HEK293 (cell line): Measurements from ENCODE around the gene KRTAP10-6.

Source experiments
- CTCF ChIA-PET: fragments of 350-600 bp; formaldehyde crosslinking; extraction: SDS; loops from one replicate; lab custom pipeline; 2021; ENCODE audit warnings: antibody characterized with exemption; lab: Yijun Ruan, JAX
- POLR2A ChIA-PET: fragments of 300-600 bp; formaldehyde crosslinking; extraction: SDS; loops from one replicate; lab custom pipeline; 2020; ENCODE audit warnings: antibody characterized with exemption, inconsistent platforms; lab: Yijun Ruan, JAX
- H3K27ac ChIP-seq: fragments of 200-500 bp; sonication (Bioruptor generic); 2 replicates; pipeline ENCODE4 v1.5.1; 2014; ENCODE audit warnings: low read depth, low read length, control low read depth, inconsistent platforms; ENCODE audit errors: extremely low read depth
- H3K36me3 ChIP-seq, 2 experiments: fragments of 200-500 bp in 1 of 2; sonication (Bioruptor generic) in 1 of 2; 1 replicate in 1 of 2; 2 replicates in 1 of 2; pipeline ENCODE4 v1.5.1; 2014 to 2017; ENCODE audit warnings: inconsistent platforms in 2 of 2, low read length in 2 of 2; ENCODE audit not compliant: control insufficient read depth in 2 of 2, insufficient read depth in 1 of 2
- H3K4me1 ChIP-seq: fragments of 200-500 bp; sonication (Bioruptor generic); 2 replicates; pipeline ENCODE4 v1.5.1; 2014; ENCODE audit warnings: mild to moderate bottlenecking, low read length, inconsistent platforms; ENCODE audit not compliant: control insufficient read depth, insufficient read depth
- H3K4me3 ChIP-seq: 2 replicates; pipeline ENCODE4 v1.5.1; 2011; ENCODE audit warnings: low read depth, mild to moderate bottlenecking, control low read depth, low read length, moderate library complexity
- H3K9me3 ChIP-seq: fragments of 200-500 bp; sonication (Bioruptor generic); 2 replicates; pipeline ENCODE4 v1.5.1; 2014; ENCODE audit warnings: low read depth, low read length, inconsistent platforms; ENCODE audit not compliant: control insufficient read depth, insufficient read depth
- BCL6B ChIP-seq: fragments of 450-650 bp; formaldehyde crosslinking; IDR thresholded peaks from 2 replicates; pipeline ENCODE4 v1.5.1; 2017; ENCODE audit warnings: missing biosample characterization, missing genetic modification characterization
- KLF1 ChIP-seq: fragments of 450-650 bp; formaldehyde crosslinking; IDR thresholded peaks from 2 replicates; pipeline ENCODE4 v1.5.1; 2016; ENCODE audit warnings: missing biosample characterization, missing genetic modification characterization
- YY2 ChIP-seq: fragments of 450-650 bp; formaldehyde crosslinking; IDR thresholded peaks from 2 replicates; pipeline ENCODE4 v1.5.1; 2016; ENCODE audit warnings: missing biosample characterization, missing genetic modification characterization
- ZBTB21 ChIP-seq: fragments of 450-650 bp; formaldehyde crosslinking; IDR thresholded peaks from 2 replicates; pipeline ENCODE4 v1.5.1; 2017; ENCODE audit warnings: missing biosample characterization, missing genetic modification characterization
- ZBTB26 ChIP-seq: fragments of 450-650 bp; formaldehyde crosslinking; optimal IDR thresholded peaks from 2 replicates; pipeline ENCODE3; 2016; ENCODE audit warnings: missing biosample characterization, mild to moderate bottlenecking, missing genetic modification characterization
- ZBTB49 ChIP-seq: fragments of 450-650 bp; formaldehyde crosslinking; IDR thresholded peaks from 2 replicates; pipeline ENCODE4 v1.5.1; 2016; ENCODE audit warnings: missing biosample characterization, missing genetic modification characterization, low read depth
- ZBTB8A ChIP-seq: fragments of 450-650 bp; formaldehyde crosslinking; IDR thresholded peaks from 2 replicates; pipeline ENCODE4 v1.5.1; 2016; ENCODE audit warnings: missing biosample characterization, missing genetic modification characterization
- ZNF248 ChIP-seq: fragments of 450-650 bp; formaldehyde crosslinking; IDR thresholded peaks from 2 replicates; pipeline ENCODE4 v1.5.1; 2017; ENCODE audit warnings: missing biosample characterization, missing genetic modification characterization
- ZNF302 ChIP-seq: fragments of 450-650 bp; formaldehyde crosslinking; IDR thresholded peaks from 2 replicates; pipeline ENCODE4 v1.5.1; 2016; ENCODE audit warnings: missing biosample characterization, missing genetic modification characterization, low read depth
- ZNF324 ChIP-seq: fragments of 450-650 bp; formaldehyde crosslinking; IDR thresholded peaks from 2 replicates; pipeline ENCODE4 v1.5.1; 2016; ENCODE audit warnings: missing biosample characterization, missing genetic modification characterization
- ZNF366 ChIP-seq: fragments of 450-650 bp; formaldehyde crosslinking; conservative IDR thresholded peaks from 2 replicates; pipeline ENCODE4 v1.5.1; 2016; ENCODE audit warnings: missing biosample characterization, missing genetic modification characterization
- ZNF398 ChIP-seq: fragments of 450-650 bp; formaldehyde crosslinking; IDR thresholded peaks from 2 replicates; pipeline ENCODE4 v1.5.1; 2017; ENCODE audit warnings: missing biosample characterization, missing genetic modification characterization
- ZNF426 ChIP-seq: fragments of 450-650 bp; formaldehyde crosslinking; IDR thresholded peaks from 2 replicates; pipeline ENCODE4 v1.5.1; 2017; ENCODE audit warnings: missing biosample characterization, missing genetic modification characterization, mild to moderate bottlenecking, inconsistent platforms, moderate library complexity
- ZNF521 ChIP-seq: fragments of 450-650 bp; formaldehyde crosslinking; IDR thresholded peaks from 2 replicates; pipeline ENCODE4 v1.5.1; 2017; ENCODE audit warnings: missing biosample characterization, mild to moderate bottlenecking, missing genetic modification characterization
- ZNF629 ChIP-seq: fragments of 450-650 bp; formaldehyde crosslinking; IDR thresholded peaks from 2 replicates; pipeline ENCODE4 v1.5.1; 2017; ENCODE audit warnings: missing biosample characterization, missing genetic modification characterization
- ZNF639 ChIP-seq: fragments of 450-650 bp; formaldehyde crosslinking; IDR thresholded peaks from 2 replicates; pipeline ENCODE4 v1.5.1; 2016; ENCODE audit warnings: missing biosample characterization, missing genetic modification characterization
- ZNF670 ChIP-seq: fragments of 450-650 bp; formaldehyde crosslinking; IDR thresholded peaks from 2 replicates; pipeline ENCODE4 v1.5.1; 2016; ENCODE audit warnings: missing biosample characterization, missing genetic modification characterization, low read depth
- ZNF692 ChIP-seq: fragments of 450-650 bp; formaldehyde crosslinking; IDR thresholded peaks from 2 replicates; pipeline ENCODE4 v1.5.1; 2016; ENCODE audit warnings: missing biosample characterization, missing genetic modification characterization
- ZNF776 ChIP-seq: fragments of 450-650 bp; formaldehyde crosslinking; IDR thresholded peaks from 2 replicates; pipeline ENCODE4 v1.5.0; 2017; ENCODE audit warnings: missing biosample characterization, missing genetic modification characterization, borderline replicate concordance
- ZSCAN18 ChIP-seq: fragments of 450-650 bp; formaldehyde crosslinking; IDR thresholded peaks from 2 replicates; pipeline ENCODE4 v1.5.1; 2016; ENCODE audit warnings: missing biosample characterization, missing genetic modification characterization
- ZSCAN30 ChIP-seq: fragments of 450-650 bp; IDR thresholded peaks from 2 replicates; pipeline ENCODE4 v1.5.1; 2018; ENCODE audit warnings: missing biosample characterization, mild to moderate bottlenecking, missing genetic modification characterization, moderate library complexity

Gene KRTAP10-6

GRCh38 chr21:44579056-44579832 lies 13.1 kb downstream of the KRTAP10-6 start:
- Histone ChIP-seq H3K27ac (no peak overlapping the region), H3K36me3 (no peaks in the 10 kb centered on the region), H3K4me3 (no peak overlapping the region), H3K9me3 (no peaks in the 10 kb centered on the region), H3K4me1 (no peaks in the 10 kb centered on the region)
- POLR2A ChIA-PET = no interaction called here
- CTCF ChIA-PET = no interaction called here
- TF ChIP-seq ZBTB21 (tag by site-specific recombination) (no peak), ZNF629 (tag by site-specific recombination) (no peak), YY2 (tag by site-specific recombination) (no peak), ZBTB49 (tag by site-specific recombination) (no peak), ZNF776 (tag by site-specific recombination) (no peak)

- ChIA-PET CTCF (no interaction called here), POLR2A (no interaction called here)
- no peaks in the 10 kb centered on the region for H3K4me1 ChIP-seq
- H3K36me3 ChIP-seq = no peaks in the 10 kb centered on the region
- no peak overlapping the region for H3K4me3 ChIP-seq
- no peak for TF ChIP-seq ZSCAN30
- TF ChIP-seq ZNF324 (tag by site-specific recombination) = no peak
- TF ChIP-seq BCL6B (tag by site-specific recombination) = no peak
- TF ChIP-seq ZNF248 (tag by site-specific recombination) = no peak
- TF ChIP-seq ZNF670 (tag by site-specific recombination) = no peak
- TF ChIP-seq ZSCAN18 = no peak
- TF ChIP-seq ZNF366 = no peak
- no peak for TF ChIP-seq ZNF302 (tag by site-specific recombination)
- no peak for TF ChIP-seq ZNF398 (tag by site-specific recombination)
- TF ChIP-seq KLF1 (tag by site-specific recombination) = no peak
- no peak for TF ChIP-seq ZNF639 (tag by site-specific recombination)
- no peak for TF ChIP-seq ZNF521 (tag by site-specific recombination)
- TF ChIP-seq ZBTB26 (tag by site-specific recombination) = no peak
- TF ChIP-seq ZNF692 (tag by site-specific recombination) = no peak
- TF ChIP-seq ZNF426 (tag by site-specific recombination) = no peak
- no peak for TF ChIP-seq ZBTB8A
- H3K27ac ChIP-seq = no peak overlapping the region
- H3K9me3 ChIP-seq = no peaks in the 10 kb centered on the region
Measured at GRCh38 chr21:44578371-44579055, 13.8 kb downstream of the KRTAP10-6 start.
